HL-60 (cell line): ENCODE measurements around the gene IL6ST.

Experiments
- DNase-seq, 2 experiments: peaks; one replicate each; pipeline ENCODE4 v3.0.0-alpha.2; 2010 to 2020; ENCODE audit warnings: low read depth in 1 of 2, low spot score in 1 of 2
- H3K27ac ChIP-seq: fragments of 250-450 bp; sonication (Bioruptor Pico); replicated peaks from 2 replicates; pipeline ENCODE4 v1.5.1; 2020; ENCODE audit warnings: mild to moderate bottlenecking, moderate library complexity
- H3K27me3 ChIP-seq: fragments of 250-450 bp; sonication (Bioruptor Pico); 2 replicates; pipeline ENCODE4 v1.5.1; 2021; ENCODE audit warnings: mild to moderate bottlenecking, moderate library complexity; ENCODE audit not compliant: insufficient read depth, poor library complexity, severe bottlenecking
- H3K4me3 ChIP-seq: replicated peaks from 2 replicates; pipeline ENCODE4 v1.5.1; 2011; ENCODE audit warnings: mild to moderate bottlenecking, control low read depth, low read length; ENCODE audit not compliant: insufficient read depth
- GABPA ChIP-seq: IDR thresholded peaks from 2 replicates; pipeline ENCODE4 v1.6.1; 2012; ENCODE audit warnings: low read depth
- POLR2AphosphoS5 ChIP-seq: IDR thresholded peaks from 2 replicates; pipeline ENCODE4 v1.6.1; 2012; ENCODE audit warnings: low read depth
- SPI1 ChIP-seq: IDR thresholded peaks from 2 replicates; pipeline ENCODE4 v1.6.1; 2012; ENCODE audit warnings: low read depth, mild to moderate bottlenecking, borderline replicate concordance
- TF ChIP-seq, protein P1 (sequence below): IDR thresholded peaks from one replicate; pipeline ENCODE4 v1.5.1; 2011; ENCODE audit warnings: low read length, control low read depth, inconsistent platforms; ENCODE audit not compliant: insufficient read depth
- TF ChIP-seq, protein P2 (sequence below): IDR thresholded peaks from 2 replicates; pipeline ENCODE4 v1.6.1; 2012; ENCODE audit warnings: low read depth; ENCODE audit not compliant: insufficient replicate concordance

Gene IL6ST

DNA sequence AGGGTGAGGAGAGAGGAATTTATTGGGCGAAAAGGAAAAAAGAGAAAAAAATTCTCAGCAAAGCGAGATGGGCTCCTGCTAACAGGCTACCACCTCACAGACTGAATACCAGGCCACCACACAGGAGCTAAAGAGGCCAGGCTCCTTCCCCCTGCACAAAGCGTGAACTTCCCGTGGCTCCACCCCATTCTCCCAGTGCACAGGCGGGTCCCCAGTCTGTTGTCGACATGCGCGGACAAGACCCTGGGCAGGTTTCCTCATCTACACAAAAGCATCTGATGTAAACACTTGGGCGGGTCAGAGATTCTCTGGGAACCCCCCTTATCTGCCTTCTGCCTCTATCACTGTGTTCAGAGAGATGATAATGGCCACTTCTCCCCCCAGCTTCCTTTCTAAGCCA, 109.4 kb downstream of the IL6ST start:
- no peak for DNase-seq
- Histone ChIP-seq H3K4me3 (no peak overlapping the region), H3K27me3 (no peaks in the 10 kb centered on the region), H3K27ac (no peak overlapping the region)
- TF ChIP-seq SPI1 (no peak), GABPA (no peak), POLR2AphosphoS5 (no peak)
- TF ChIP-seq, protein P1, sequence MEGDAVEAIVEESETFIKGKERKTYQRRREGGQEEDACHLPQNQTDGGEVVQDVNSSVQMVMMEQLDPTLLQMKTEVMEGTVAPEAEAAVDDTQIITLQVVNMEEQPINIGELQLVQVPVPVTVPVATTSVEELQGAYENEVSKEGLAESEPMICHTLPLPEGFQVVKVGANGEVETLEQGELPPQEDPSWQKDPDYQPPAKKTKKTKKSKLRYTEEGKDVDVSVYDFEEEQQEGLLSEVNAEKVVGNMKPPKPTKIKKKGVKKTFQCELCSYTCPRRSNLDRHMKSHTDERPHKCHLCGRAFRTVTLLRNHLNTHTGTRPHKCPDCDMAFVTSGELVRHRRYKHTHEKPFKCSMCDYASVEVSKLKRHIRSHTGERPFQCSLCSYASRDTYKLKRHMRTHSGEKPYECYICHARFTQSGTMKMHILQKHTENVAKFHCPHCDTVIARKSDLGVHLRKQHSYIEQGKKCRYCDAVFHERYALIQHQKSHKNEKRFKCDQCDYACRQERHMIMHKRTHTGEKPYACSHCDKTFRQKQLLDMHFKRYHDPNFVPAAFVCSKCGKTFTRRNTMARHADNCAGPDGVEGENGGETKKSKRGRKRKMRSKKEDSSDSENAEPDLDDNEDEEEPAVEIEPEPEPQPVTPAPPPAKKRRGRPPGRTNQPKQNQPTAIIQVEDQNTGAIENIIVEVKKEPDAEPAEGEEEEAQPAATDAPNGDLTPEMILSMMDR: no peak
- TF ChIP-seq, protein P2, sequence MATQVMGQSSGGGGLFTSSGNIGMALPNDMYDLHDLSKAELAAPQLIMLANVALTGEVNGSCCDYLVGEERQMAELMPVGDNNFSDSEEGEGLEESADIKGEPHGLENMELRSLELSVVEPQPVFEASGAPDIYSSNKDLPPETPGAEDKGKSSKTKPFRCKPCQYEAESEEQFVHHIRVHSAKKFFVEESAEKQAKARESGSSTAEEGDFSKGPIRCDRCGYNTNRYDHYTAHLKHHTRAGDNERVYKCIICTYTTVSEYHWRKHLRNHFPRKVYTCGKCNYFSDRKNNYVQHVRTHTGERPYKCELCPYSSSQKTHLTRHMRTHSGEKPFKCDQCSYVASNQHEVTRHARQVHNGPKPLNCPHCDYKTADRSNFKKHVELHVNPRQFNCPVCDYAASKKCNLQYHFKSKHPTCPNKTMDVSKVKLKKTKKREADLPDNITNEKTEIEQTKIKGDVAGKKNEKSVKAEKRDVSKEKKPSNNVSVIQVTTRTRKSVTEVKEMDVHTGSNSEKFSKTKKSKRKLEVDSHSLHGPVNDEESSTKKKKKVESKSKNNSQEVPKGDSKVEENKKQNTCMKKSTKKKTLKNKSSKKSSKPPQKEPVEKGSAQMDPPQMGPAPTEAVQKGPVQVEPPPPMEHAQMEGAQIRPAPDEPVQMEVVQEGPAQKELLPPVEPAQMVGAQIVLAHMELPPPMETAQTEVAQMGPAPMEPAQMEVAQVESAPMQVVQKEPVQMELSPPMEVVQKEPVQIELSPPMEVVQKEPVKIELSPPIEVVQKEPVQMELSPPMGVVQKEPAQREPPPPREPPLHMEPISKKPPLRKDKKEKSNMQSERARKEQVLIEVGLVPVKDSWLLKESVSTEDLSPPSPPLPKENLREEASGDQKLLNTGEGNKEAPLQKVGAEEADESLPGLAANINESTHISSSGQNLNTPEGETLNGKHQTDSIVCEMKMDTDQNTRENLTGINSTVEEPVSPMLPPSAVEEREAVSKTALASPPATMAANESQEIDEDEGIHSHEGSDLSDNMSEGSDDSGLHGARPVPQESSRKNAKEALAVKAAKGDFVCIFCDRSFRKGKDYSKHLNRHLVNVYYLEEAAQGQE: no peak
